ENCODE data around the gene SESTD1. TPM values are rescaled to one million over a fixed set of nuclear protein-coding genes. Genes with fewer than 3 reads are reported as not detected.

Gene SESTD1
- total and polyA plus RNA-seq, 8 donors = 36.0 to 76.9 (median 49.7) TPM

GRCh38 chr2:179239195-179239594 is 25.4 kb downstream of the SESTD1 start:
- ATAC-seq = peak; percentile 45
- DNase-seq = no peak

DNA sequence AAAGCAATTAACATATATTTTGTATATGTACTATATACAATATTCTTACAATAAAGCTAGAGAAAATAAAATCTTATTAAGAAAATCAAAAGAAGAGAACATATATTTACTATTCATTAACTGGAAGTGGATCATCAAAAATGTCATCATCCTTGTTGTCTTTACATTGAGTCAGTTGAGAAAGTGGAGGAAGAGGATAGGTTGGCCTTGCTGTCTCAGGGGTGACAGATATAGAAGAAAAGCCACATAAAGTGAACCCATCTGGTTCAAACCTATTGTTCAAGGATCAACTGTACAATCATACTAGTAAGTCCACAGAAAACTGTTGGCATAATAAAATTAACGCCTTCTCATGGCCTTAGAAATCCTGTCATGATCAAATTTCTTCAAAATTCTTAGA is 26.6 kb downstream of the SESTD1 start:
- Histone ChIP-seq H3K4me1 (peaks cover 12 to 84% of the 10 kb centered on the region in 2 donors), H3K9me3 (no peaks in the 10 kb centered on the region), H3K4me3 (no peak overlapping the region), H3K27ac (no peak overlapping the region), H3K36me3 (no peaks in the 10 kb centered on the region), H3K27me3 (no peaks in the 10 kb centered on the region)
- DNase-seq (no peak), ATAC-seq (no peak)
- intact Hi-C loops (cut with DNase I) = no loop called here
- TF ChIP-seq CTCF (IDR thresholded peaks at IDR 0.05) = no peak

More at GRCh38 chr2:179239195-179239594, 25.4 kb downstream of the SESTD1 start:
- TF ChIP-seq CTCF (IDR thresholded peaks at IDR 0.05) = no peak
- intact Hi-C loops (cut with DNase I) = no loop called here
- H3K9me3 ChIP-seq = no peaks in the 10 kb centered on the region
- no peaks in the 10 kb centered on the region for H3K36me3 ChIP-seq
- peak overlapping the region in 1 of 2 donors; percentile 10 for H3K27ac ChIP-seq
- H3K4me3 ChIP-seq = no peak overlapping the region
- H3K4me1 ChIP-seq = peaks cover 12 to 72% of the 10 kb centered on the region in 2 donors
- no peaks in the 10 kb centered on the region for H3K27me3 ChIP-seq

DNA sequence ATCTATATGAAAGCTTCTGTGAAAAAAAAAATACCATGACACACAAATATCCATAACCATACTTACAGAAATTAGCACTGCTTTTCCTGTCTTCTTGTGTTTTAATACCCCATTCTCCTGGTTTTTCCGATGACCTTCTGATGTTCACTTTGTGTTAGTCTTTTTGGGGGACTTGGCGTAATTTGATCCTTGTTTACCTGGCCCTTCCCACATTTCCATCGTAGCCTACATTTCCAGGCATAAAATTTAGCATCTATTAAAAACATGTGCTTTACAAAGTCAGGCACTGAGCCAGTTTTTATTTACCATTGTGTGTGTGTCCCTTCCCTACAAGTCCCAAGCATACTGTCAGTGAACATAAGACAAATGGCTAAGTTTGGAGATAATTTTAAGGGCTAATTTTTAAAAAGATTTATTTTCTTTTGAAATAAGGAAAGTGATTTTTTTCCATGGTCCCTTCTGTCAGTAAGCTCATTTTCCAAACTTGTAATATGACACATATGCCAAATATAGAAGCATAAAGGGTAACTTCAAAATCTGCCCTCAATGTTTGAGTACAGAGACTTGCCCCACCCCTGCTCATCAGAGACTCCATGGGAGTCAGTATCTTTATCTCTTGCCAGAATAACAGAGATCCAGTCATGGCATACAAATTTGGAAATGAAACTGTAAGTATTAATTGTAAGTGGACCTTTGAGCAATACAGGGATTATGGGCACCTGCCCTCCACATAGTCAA is 27.3 kb downstream of the SESTD1 start:
- H3K27ac ChIP-seq = no peak overlapping the region
- no peaks in the 10 kb centered on the region for H3K36me3 ChIP-seq
- DNase-seq (no peak), ATAC-seq (no peak)
- H3K9me3 ChIP-seq = no peaks in the 10 kb centered on the region
- H3K27me3 ChIP-seq = no peaks in the 10 kb centered on the region
- intact Hi-C loops (cut with DNase I) = no loop called here
- H3K4me3 ChIP-seq = no peak overlapping the region
- peaks cover 12 to 85% of the 10 kb centered on the region in 2 donors for H3K4me1 ChIP-seq
- TF ChIP-seq CTCF (IDR thresholded peaks at IDR 0.05) = no peak

- DNase-seq (peak in 1 of 4 donors; percentile 46), ATAC-seq (peak; percentile 81)
- Histone ChIP-seq H3K4me1 (peaks cover 12 to 74% of the 10 kb centered on the region in 2 donors), H3K27me3 (no peaks in the 10 kb centered on the region), H3K9me3 (no peaks in the 10 kb centered on the region), H3K27ac (peak overlapping the region; percentile 62 to 74), H3K4me3 (no peak overlapping the region), H3K36me3 (no peaks in the 10 kb centered on the region)
- intact Hi-C loops (cut with DNase I) = no loop called here
- TF ChIP-seq CTCF (IDR thresholded peaks at IDR 0.05) = no peak
These were observed 29.0 kb downstream of the SESTD1 start for GRCh38 chr2:179235463-179236108.

DNA sequence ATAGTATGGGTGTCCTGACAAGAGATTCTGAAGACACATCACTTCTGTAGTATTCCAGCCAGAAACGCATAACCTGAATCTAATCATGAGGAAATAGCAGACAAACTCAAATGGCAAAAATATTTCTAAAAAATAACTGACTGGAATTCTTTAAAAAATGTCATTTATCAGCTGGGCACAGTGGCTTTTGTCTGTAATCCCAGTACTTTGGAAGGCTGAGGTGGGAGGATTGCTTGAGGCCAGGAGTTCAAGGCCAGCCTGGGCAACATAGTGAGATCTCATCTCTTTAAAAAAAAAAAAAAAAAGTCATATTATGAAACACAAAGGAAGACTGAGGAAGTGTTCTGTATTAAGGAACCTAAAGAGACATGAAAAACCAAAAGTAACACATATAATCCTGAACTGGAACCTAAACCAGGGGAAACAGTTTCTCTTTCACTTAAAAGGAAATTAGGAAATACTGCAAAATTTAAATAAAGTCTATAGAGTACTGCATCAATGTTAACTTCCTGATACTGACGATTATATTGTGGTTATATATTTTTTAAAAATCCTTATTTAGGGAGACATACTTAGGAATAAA is 29.9 kb downstream of the SESTD1 start:
- Histone ChIP-seq H3K9me3 (no peaks in the 10 kb centered on the region), H3K4me3 (no peak overlapping the region), H3K36me3 (no peaks in the 10 kb centered on the region), H3K27me3 (no peaks in the 10 kb centered on the region), H3K27ac (peak overlapping the region in 1 of 2 donors; percentile 74), H3K4me1 (peaks cover 7 to 66% of the 10 kb centered on the region in 2 donors)
- no peak for DNase-seq
- intact Hi-C loops (cut with DNase I) = no loop called here
- TF ChIP-seq CTCF (IDR thresholded peaks at IDR 0.05) = no peak
- ATAC-seq = peak; percentile 28
